ENCODE results near the gene P3R3URF.

The P3R3URF gene

GRCh38 chr1:46218443-46218842 lies 42.2 kb upstream of the P3R3URF start:
- Histone ChIP-seq H3K4me3 (replicated peaks; ENCODE audit: insufficient read depth, low read length) (no peak overlapping the region), H3K27me3 (ENCODE audit: insufficient read depth, poor library complexity, severe bottlenecking) (peaks cover 2% of the 10 kb centered on the region), H3K27ac (replicated peaks) (no peak overlapping the region)
- no peak for TF ChIP-seq REST (IDR thresholded peaks at IDR 0.05; ENCODE audit: insufficient replicate concordance, low read depth)
- no peak for TF ChIP-seq SPI1 (IDR thresholded peaks at IDR 0.05; ENCODE audit: borderline replicate concordance, low read depth)
- TF ChIP-seq CTCF (IDR thresholded peaks at IDR 0.05; ENCODE audit: insufficient read depth, low read length), result no peak
- DNase-seq (ENCODE audit: low read depth in 1 of 2, low spot score in 1 of 2), result no peak

DNA sequence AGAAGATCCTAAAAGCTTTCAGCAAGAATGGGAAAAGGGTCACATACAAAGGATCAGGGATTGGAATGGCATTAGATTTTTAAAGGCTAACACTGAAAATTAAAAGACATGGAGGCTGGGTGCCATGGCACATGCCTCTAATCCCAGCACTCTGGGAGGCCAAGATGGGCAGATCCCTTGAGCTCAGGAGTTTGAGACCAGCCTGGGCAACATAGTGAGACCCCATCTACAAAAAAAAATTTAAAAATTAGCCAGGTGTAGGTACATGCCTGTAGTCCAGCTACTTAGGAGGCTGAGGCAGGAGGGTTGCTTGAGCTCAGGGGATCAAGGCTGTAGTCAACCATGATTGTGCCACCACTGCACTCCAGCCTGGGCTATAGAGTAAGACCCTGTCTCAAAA lies 39.2 kb upstream of the P3R3URF start:
- Histone ChIP-seq H3K27ac (replicated peaks) (no peak overlapping the region), H3K27me3 (ENCODE audit: insufficient read depth, poor library complexity, severe bottlenecking) (peaks cover 2% of the 10 kb centered on the region), H3K4me3 (replicated peaks; ENCODE audit: insufficient read depth, low read length) (no peak overlapping the region)
- no peak for DNase-seq (ENCODE audit: low read depth in 1 of 2, low spot score in 1 of 2)
- TF ChIP-seq SPI1 (IDR thresholded peaks at IDR 0.05; ENCODE audit: borderline replicate concordance, low read depth) (no peak), GABPA (IDR thresholded peaks at IDR 0.05; ENCODE audit: low read depth) (no peak)

- no peak overlapping the region for H3K4me3 ChIP-seq (replicated peaks; ENCODE audit: insufficient read depth, low read length)
- H3K27ac ChIP-seq (replicated peaks), result no peak overlapping the region
- no peaks in the 10 kb centered on the region for H3K27me3 ChIP-seq (ENCODE audit: insufficient read depth, poor library complexity, severe bottlenecking)
- TF ChIP-seq REST (IDR thresholded peaks at IDR 0.05; ENCODE audit: insufficient replicate concordance, low read depth) (no peak), CTCF (IDR thresholded peaks at IDR 0.05; ENCODE audit: insufficient read depth, low read length) (no peak), POLR2AphosphoS5 (IDR thresholded peaks at IDR 0.05; ENCODE audit: low read depth) (no peak), SPI1 (IDR thresholded peaks at IDR 0.05; ENCODE audit: borderline replicate concordance, low read depth) (no peak), GABPA (IDR thresholded peaks at IDR 0.05; ENCODE audit: low read depth) (no peak)
- DNase-seq (ENCODE audit: low read depth in 1 of 2, low spot score in 1 of 2), result no peak
Measured at GRCh38 chr1:46211051-46211450, 34.8 kb upstream of the P3R3URF start.

DNA sequence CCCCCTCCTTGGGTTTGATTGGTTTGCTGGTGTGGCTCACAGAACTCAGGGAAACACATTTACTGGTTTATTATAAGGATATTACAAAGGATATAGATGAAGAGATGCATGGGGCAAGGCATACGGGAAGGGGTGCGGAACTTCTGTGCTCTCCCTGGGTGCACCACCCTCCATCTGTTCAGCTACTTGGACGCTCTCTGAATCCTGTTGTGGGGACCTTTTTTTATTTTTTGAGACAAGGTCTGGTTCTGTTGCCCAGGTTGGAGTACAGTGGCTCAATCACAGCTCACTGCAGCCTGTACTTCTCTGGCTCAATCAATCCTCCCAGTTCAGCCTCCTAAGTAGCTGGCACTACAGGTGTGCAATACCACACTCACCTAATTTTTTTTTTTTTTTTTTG lies 34.3 kb upstream of the P3R3URF start:
- no peak for DNase-seq (ENCODE audit: low read depth in 1 of 2, low spot score in 1 of 2)
- Histone ChIP-seq H3K4me3 (replicated peaks; ENCODE audit: insufficient read depth, low read length) (no peak overlapping the region), H3K27ac (replicated peaks) (no peak overlapping the region), H3K27me3 (ENCODE audit: insufficient read depth, poor library complexity, severe bottlenecking) (no peaks in the 10 kb centered on the region)
- TF ChIP-seq REST (IDR thresholded peaks at IDR 0.05; ENCODE audit: insufficient replicate concordance, low read depth), result no peak
- TF ChIP-seq CTCF (IDR thresholded peaks at IDR 0.05; ENCODE audit: insufficient read depth, low read length), result no peak
- no peak for TF ChIP-seq POLR2AphosphoS5 (IDR thresholded peaks at IDR 0.05; ENCODE audit: low read depth)
- no peak for TF ChIP-seq SPI1 (IDR thresholded peaks at IDR 0.05; ENCODE audit: borderline replicate concordance, low read depth)
- no peak for TF ChIP-seq GABPA (IDR thresholded peaks at IDR 0.05; ENCODE audit: low read depth)

All from HL-60 (cell line).